HG03442 (cell line): ENCODE results near the gene GJA4.
"Not testable (repeated sequence)": the region's sequence is repeated elsewhere in the genome, so short reads cannot be mapped to it uniquely, and the experiment has no call there.

ENCODE experiments used
- ATAC-seq: cut with Tn5 transposase; IDR thresholded peaks from one replicate; pipeline ENCODE4 v1.9.1; 2021; ENCODE audit warnings: mild to moderate bottlenecking, moderate library complexity; ENCODE audit not compliant: unreplicated experiment

GJA4 gene

GRCh38 chr1:34768856-34769255, 23.9 kb upstream of the GJA4 start:
- ATAC-seq = no peak

- ATAC-seq = no peak
Observed at GRCh38 chr1:34770891-34771504, 21.8 kb upstream of the GJA4 start.

- no peak for ATAC-seq
Observed at GRCh38 chr1:34771573-34772371, 21.0 kb upstream of the GJA4 start.

- ATAC-seq = not testable (repeated sequence)
Observed at GRCh38 chr1:34773114-34773513, 19.7 kb upstream of the GJA4 start.

GRCh38 chr1:34774957-34775356, 17.8 kb upstream of the GJA4 start:
- no peak for ATAC-seq

- ATAC-seq = no peak
Observed at GRCh38 chr1:34776911-34777310, 15.9 kb upstream of the GJA4 start.

- no peak for ATAC-seq
Observed at GRCh38 chr1:34777519-34778321, 15.1 kb upstream of the GJA4 start.

GRCh38 chr1:34778381-34778780, 14.4 kb upstream of the GJA4 start:
- no peak for ATAC-seq

GRCh38 chr1:34779005-34779404, 13.8 kb upstream of the GJA4 start:
- ATAC-seq = no peak

GRCh38 chr1:34779526-34779925, 13.3 kb upstream of the GJA4 start:
- ATAC-seq = no peak

- no peak for ATAC-seq
Observed at GRCh38 chr1:34779962-34780361, 12.8 kb upstream of the GJA4 start.

GRCh38 chr1:34780528-34780927, 12.3 kb upstream of the GJA4 start:
- ATAC-seq = no peak

GRCh38 chr1:34781071-34781843, 11.5 kb upstream of the GJA4 start, which contains the start of gene GJB3:
GJB3 (plus strand) TSS chr1:34781214; CDS start chr1:34784763, 3,549 bp downstream.
- ATAC-seq = no peak

GRCh38 chr1:34781844-34782391, 10.9 kb upstream of the GJA4 start:
- ATAC-seq = no peak

GRCh38 chr1:34784751-34785221, 8.0 kb upstream of the GJA4 start:
- no peak for ATAC-seq

- no peak for ATAC-seq
Observed at GRCh38 chr1:34785231-34785874, 7.4 kb upstream of the GJA4 start.

- no peak for ATAC-seq
Observed at GRCh38 chr1:34785875-34786470, 6.8 kb upstream of the GJA4 start.

GRCh38 chr1:34786521-34787325, 6.1 kb upstream of the GJA4 start:
- no peak for ATAC-seq
